T-helper 22 cell (primary cell): ENCODE results near the gene CDH3.

Experiments
- DNase-seq: peaks from one replicate; pipeline ENCODE4 v3.0.0-alpha.2; 2020; ENCODE audit warnings: low read depth

The CDH3 gene

DNA sequence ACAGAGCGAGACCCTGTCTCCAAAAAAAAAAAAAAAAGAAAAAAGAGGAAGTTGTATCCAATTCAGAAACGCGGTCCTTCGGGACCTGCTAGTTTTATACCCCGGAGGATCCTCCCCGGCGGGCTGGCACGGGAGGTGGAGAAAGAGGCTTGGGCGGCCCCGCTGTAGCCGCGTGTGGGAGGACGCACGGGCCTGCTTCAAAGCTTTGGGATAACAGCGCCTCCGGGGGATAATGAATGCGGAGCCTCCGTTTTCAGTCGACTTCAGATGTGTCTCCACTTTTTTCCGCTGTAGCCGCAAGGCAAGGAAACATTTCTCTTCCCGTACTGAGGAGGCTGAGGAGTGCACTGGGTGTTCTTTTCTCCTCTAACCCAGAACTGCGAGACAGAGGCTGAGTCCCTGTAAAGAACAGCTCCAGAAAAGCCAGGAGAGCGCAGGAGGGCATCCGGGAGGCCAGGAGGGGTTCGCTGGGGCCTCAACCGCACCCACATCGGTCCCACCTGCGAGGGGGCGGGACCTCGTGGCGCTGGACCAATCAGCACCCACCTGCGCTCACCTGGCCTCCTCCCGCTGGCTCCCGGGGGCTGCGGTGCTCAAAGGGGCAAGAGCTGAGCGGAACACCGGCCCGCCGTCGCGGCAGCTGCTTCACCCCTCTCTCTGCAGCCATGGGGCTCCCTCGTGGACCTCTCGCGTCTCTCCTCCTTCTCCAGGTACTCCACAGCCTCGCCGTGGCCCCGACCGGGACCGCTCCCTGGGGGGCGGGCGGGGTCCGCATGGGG, at the start of gene CDH3:
CDH3 (plus strand) TSS at position 596 of the 779 bp plus-strand sequence; CDS start at position 666, 70 bp downstream.
- no peak for DNase-seq

DNA sequence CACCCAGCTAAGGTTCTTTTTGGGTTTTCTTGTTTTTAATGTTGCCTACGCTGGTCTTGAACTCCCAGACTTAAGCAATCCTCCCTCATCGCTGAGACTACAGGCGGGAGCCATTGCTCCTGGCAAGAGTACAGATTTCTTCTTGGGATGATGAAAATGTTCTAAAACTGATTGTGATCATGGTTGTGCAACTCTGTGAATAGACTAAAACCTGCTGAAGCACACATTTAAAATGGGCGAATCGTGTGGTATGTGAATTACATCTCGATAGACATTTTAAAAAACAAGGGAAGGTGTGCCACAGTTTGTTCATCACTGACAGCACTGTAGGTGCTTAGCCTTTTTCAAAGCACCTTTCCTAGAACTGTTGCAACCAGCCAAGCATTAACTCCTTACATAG, 48.8 kb upstream of the CDH3 start:
- no peak for DNase-seq

DNA sequence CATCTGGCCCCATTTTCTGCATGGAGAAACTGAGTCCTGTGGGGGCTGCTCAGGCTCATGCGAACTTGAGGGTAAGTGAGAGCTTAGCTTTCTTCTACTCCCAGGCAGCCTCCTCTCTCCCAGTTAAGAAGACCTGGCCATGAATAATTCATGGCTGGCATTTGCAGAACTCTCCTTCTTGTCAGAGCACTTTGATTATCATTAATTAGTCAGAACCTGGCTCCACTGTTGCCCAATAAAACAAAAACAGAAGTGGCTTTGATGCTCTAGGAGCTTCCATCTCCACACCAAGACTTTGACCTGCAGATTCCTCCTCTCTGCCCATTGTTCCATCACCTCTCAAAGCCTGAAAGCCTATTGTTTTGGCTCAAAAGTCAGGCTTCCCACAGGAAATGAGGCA, 45.5 kb upstream of the CDH3 start:
- DNase-seq, result no peak

DNA sequence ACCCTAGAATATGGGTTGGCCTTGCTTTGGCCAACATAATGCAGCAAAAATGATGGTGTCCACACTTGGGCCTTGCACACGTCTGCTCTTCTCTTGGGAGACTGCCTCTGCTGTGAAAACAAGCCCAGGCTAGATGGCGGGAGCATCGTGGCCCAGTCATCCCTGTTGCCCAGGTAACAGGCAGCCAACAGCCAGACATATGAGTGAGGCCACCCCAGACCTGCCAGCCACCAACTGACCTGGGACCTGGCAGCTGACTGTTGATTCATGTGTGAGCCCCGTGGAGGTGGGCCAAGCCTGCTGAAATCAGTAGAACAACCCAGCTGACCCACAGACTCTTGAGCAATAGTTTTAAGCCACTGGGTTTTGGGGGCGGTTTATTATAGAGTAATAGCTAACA, 39.4 kb upstream of the CDH3 start:
- DNase-seq, result no peak

DNA sequence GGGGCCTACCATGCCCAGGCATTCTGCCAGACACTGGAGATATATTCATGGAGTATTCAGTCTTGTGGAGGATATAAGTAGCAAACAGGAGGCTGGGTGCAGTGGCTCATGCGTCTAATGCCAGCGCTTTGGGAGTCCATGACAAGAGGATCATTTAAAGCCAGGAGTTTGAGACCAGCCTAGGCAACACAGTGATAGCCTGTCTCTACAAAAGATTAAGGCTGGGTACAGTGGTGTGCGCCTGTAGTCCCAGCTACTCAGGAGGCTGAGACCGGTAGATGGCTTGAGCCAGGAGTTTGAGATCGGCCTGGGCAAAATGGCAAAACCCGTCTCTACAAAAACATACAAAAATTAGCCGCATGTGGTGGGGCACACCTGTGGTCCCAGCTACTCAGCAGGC, 37.7 kb upstream of the CDH3 start:
- DNase-seq, result no peak

DNA sequence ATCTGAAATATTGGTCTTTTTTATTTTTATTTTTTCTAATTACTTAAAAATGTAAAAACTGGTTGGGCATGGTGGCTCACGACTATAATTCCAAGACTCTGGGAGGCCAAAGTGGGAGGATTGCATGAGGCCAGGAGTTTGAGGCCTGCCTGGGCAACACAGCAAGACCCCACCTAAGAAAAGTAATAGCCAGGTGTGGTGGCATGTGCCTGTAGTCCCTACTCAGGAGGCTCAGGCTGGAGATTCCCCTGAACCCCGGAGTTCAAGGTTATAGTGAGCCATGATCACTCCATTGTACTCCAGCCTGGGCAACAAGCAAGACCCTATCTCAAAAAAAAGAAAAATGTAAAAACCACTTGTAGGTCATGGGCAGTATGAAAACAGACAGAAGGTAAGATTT, 36.8 kb upstream of the CDH3 start:
- no peak for DNase-seq

DNA sequence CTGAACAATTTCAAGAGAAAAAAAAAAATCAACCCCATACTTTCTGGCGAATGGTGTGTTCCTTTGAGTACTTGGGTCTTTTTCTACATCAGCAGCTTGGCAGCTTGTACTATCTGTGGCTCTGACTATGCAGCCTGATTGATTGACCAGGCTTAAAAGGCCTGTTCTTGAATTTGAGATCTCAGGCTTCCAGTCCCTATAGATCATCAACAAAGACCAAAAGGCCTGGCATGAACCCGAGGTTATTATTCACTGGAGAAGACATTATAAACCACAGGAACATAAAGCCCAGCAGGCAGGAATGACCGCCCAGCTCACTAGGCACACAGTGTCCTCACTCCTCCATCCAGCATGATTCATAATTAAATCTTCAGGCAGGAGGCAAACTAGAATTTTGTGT, 32.1 kb upstream of the CDH3 start:
- DNase-seq, result no peak

DNA sequence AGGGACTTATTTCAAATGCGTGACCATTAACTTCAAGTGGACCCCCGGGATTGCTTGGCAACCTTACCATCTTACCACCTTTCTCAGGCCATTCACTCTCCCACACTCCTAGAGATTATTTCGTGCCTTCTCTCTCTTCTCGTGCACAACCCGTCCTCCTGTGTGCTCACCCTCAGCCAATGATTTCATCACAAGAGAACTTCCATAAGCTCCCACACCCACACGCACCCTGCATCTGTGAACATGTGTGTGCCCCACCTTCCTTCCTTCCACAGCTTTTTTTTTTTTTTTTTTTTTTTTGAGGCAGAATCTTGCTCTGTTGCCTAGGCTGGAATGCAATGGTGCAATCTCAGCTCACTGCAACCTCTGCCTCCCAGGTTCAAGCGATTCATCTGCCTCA, 27.4 kb upstream of the CDH3 start:
- DNase-seq, result no peak

DNA sequence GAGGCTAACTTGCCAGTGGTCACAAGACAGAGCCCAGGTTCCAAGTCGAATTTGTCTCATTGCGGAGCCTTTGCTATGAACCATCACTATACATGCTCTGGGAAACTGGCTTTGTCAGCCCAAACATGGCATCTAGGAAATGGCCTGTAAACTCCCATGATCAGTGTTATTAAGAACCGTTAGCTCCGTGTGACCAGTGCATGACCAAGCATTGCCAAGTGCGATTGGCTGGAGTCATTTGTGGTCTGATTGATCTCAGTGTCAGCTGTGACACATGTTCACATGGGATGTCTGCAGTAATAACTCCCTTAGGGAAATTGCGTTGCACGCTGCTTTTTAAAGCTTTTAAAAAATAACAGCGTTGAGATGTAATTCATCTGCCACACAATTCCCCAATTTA, 18.6 kb upstream of the CDH3 start:
- DNase-seq, result no peak

DNA sequence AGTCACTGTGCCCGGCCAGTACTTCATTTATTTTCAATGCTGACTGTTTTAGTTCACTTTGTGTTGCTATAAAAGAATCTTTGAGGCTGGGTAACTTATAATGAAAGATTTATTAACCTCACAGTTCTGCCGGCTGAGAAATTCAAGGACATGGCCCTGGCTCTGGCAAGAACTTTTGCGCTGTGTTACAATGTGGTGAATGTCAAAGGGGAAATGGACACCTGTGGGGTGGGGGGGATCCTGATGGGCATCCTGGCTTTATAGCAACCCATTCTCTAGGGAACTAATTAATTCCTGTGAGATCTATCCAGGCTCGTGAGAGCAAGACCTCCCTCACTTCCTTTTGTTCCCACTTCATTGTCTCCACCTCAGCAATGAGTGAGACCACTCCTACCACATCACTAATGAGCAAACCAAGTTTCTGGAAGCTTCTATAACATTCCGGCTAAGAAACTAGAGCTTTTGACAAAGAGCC, 17.1 kb upstream of the CDH3 start:
- no peak for DNase-seq

DNA sequence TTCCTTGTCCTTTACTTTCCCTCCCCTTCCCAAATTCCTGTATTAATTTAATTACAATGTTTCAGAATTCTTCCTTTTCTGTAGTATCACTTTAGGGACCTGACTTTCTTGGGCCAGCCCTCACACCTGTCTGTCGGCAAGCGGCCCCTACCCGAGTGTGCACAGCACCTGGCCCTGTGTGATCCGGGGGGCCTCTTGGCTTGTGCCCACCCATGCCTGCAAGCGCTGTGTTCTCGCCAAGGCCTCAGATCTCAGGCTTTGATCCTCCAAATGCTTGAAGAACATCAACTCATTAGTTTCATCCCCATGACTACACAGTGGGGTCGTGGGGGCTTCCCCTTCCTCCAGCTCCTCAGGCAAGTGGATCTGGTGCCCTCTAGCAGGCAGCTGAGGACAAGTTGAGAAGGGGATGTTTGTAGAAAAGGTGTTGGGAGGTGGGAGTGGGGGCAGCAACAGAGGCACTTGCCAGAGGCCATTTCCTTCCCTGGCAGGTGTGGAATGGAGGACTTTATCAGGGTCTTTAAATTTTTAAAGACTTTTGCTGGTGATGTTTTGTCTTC, 15.7 kb upstream of the CDH3 start:
- no peak for DNase-seq

DNA sequence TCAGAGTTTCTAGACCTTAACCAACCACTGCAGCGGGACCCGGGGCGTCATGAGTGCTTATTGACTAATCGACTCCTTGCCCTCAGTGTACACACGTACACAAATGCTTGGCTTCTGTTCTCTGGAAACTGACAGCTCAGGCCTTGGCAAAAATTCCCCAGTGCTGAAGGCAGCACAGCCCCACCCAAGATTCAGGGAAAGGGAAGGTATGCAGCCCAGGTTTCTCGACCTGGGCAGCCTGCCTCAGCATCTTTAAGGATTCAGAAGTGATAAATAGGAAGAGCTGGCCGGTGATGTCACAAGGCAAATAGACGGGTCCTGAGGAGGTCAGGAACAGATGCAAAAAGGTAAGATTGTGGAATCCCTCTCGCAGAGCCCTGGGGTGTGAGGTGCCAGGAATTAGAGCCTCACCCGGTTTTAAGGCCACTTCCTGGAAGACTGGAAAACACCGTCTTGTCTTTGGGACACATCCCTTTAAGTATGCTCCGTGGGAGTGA, 9.0 kb upstream of the CDH3 start:
- no peak for DNase-seq

DNA sequence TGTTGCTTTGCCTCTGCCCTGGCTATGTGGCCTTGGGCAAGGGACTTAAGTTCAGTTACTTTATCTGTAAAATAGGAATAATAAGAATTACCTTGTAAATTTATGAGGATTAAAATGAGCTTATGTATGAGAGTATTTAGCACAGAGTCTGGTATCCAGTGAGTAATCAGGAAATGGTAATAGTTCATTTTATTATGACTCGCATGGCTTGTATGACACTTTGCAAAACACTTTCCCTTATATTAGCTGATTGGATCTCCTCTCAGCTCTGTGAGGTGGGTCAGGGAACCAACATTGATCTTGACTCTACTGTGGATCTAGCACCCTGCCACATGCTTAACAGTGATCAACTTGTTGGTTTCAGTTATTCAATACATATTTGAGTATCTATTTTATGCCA, 8.3 kb upstream of the CDH3 start:
- DNase-seq, result no peak

DNA sequence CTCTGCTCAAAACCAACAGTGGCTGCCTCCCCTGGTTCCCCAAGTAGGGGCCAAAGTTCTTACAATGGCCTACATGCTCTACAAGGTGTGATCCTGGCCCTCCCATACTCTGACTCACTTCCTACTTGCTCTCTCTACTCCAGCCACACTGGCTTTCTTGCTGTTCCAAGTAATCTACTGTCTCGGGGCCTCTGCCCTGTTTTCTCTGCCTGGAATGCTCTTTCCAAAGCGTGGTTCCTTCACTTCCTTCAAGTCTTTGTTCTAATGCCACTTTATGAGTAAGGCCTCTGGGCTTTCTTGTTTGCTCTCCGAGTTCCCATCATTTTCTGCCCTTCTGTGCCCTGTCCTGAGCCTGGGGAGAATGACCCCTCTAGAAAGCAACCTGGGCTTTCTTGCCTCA, 4.1 kb upstream of the CDH3 start:
- no peak for DNase-seq

DNA sequence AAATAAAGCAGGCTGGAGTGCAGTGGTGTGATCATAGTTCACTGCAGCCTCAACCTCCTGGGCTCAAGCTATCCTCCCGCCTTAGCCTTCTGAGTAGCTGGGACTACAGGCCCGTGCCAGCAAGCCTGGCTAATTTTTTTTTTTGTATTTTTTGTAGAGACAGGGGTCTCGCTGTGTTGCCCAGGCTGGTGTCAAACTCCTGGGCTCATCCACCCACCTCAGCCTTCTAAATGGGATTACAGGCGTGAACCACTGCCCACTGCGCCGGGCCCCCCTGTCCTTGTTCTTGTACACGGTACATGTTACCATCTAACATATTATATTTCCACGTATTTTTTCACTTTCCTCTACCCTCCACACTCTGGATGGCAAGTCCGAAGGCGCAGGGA, 3.1 kb upstream of the CDH3 start:
- no peak for DNase-seq

DNA sequence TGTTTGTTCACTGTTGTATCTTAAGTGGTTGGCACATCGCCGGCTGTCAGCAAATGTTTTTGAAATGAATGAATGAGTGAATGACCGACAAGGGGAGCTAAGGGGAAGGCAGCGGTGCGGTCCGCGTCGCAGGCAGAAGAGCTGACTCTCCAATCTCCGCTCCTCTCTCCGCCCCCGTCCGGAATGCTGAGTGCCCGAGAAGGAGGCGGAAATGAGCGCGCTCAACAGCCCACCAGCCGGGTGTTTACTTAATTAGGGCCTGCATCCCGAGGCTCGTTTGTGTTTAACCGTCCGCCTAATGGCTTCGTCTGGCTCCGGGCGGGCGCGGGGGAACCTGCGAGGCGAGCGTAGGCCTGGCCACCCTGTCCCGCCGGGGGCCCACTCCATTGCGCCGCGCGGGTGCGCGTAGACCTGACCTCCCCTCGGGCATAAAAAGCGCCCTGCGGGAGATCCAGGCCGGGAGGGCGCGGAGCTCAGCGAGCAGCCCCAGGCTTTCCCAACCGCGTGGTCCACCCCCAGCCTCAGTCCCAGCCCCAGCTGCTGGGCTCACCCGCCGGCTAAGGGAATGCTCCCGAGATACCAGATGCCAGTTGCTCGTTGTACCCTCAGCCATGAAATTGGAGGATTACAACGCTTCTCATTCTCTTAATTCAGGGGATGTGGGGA, 2.5 kb upstream of the CDH3 start:
- no peak for DNase-seq

DNA sequence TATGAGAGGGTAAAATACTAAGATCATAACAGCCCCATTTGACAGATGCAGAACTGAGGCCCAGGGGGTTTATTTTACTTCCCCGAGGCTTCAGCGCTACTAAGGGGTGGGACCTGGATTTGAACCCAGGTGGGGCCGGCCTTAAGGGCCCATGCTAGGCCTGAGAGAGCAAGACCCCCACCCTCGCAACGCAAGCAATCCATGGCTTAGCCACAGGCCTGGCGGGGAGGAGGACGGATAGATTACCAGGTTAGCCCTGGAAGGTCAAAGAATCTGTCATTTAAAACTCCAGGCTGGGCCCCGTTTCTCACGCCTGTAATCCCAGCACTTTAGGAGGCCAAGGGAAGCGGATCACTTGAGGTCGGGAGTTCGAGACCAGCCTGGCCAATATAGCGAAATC, 1.9 kb upstream of the CDH3 start:
- DNase-seq, result no peak

DNA sequence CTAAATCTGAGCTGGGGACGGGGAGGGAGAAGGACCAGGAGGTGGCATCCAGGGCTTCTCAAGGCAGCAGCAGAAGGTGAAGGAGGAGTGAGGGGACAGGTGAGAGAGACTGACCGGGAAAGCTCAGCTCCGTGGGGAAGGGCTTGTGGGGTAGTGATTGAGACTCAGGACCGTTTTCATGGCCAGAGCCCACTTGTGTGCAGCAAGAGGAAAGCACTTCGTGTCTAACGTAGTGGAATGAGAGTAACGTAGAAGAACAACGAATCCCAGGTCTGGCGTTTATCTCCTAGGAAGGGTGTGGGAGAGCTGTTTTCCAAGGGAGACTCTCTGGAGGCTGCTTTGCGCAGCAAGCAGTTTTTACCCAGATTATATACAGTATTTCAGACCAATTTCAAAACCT, 1.3 kb upstream of the CDH3 start:
- DNase-seq, result no peak

DNA sequence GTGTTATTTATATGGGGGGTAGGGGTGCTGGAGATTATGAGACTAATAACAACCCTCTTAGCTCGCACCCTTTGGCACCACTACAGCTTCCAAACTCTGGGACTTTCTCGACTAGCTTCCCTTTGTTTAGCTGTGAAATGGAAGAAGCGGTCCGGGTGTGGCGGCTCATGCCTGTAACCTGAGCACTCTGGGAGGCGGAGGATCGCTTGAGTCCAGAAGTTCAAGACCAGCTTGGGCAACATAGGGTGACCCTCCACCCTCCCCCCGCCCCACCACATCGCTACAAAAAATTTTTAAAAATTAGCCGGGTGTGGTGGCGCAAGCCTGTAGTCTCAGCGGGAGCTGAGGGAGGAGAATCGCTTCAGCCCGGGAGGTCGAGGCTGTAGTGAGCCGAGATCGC, 814 bp upstream of the CDH3 start:
- no peak for DNase-seq

DNA sequence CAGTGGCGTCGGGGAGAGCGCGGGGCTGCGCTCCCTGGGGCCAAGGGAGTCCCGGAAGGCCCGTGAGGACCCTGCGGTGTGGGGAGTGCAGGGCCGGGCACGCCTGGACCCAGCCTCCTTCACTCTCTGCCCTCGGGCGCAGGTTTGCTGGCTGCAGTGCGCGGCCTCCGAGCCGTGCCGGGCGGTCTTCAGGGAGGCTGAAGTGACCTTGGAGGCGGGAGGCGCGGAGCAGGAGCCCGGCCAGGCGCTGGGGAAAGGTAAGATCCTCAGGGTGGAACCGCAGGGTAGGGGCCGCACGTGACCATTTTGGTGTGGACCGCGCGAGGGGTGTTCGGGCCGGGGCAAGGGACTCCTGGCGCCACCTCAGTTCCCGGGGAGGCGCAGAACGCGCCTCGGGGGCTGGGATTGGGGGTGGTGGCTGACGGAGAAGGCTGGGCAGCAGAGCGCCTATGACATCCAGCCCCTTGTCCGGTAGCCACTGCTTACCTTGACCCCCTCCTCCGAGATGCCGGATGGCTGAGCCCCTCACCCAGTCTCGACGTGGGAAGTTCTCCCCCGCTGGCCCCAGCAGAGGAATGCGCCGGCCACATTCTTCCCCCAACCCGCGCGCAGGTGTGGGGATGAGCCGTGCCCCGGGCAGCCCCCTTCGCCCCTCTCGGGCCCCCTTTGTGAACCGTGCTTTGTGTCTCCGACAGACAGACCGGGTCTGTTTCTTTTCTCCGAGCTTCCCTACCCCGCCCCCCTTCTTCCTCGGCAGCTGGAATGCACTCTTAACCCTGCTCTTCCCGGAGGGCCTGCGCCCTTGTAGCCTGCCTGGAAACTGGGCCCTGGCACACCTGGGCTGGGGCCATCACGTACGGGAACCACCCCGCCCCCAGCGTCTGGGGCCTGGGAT, 631 bp downstream of the CDH3 start:
- no peak for DNase-seq

DNA sequence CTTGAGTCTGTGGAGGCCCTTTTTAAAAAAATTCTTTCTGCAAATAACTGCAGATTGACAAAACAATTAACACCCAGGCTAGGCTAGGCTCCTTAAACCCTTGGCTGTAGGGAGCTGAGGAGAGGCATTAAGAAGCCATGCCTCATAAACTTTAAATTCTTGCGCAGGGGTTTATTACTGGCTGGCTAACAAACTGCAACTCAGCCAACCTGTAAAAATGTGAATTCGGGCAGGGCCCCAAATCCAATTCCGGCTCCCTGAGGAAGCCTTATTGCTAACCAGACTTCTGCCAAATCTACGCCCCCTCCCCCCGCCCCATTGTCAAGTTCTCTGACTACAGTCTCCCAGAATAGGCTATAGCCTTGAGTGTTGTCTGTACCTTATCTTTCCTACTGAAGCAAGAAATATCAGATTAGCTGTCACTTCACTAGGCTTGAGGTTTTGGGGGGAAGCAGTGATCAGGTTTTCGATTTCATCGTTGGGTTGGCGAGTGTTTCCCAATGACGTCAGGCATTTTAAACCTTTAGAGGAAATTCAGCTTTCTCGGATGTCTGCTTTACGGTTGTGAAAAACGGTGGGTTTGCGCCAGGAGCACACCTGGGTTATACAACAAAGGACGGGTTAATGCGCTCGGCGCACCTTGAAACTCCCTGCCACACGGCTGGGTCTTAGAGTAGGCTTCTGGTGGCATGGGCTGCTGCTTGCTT, 2.0 kb downstream of the CDH3 start:
- DNase-seq, result no peak

DNA sequence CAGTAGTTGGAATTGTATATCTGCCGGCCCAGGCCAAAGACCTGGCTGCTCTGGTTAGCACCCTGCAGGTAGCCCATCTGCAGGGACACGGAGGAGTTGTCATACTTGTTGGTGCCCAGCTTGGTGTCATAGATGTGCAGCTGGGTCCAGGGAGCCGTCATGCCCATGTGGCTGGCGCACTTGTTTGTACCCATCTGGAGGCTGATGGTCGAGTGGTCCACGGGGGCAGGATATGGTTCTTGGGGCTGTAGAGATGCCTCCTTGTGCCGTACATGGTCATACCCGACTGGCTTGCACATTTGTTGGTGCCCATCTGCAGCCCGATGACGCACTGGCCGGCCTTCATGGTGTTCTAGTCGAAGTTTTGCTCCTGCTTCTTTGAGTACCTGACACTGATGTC, 6.0 kb downstream of the CDH3 start:
- DNase-seq, result no peak
